Vagina (tissue), 2 donors: Measurements from ENCODE around the gene CHRM1.

ENCODE experiments used
- POLR2A ChIP-seq, 2 donors: fragments of 450-650 bp; IDR thresholded peaks; one replicate each; pipeline ENCODE4 v1.6.1; 2017; ENCODE audit warnings: antibody characterized with exemption in 2 of 2, mild to moderate bottlenecking in 2 of 2, moderate library complexity in 2 of 2
- POLR2AphosphoS5 ChIP-seq, 2 donors: sonication (generic); formaldehyde crosslinking; IDR thresholded peaks; one replicate each; pipeline ENCODE4 v1.9.0; 2017; ENCODE audit warnings: antibody characterized with exemption in 2 of 2, mild to moderate bottlenecking in 2 of 2, low read depth in 1 of 2; ENCODE audit not compliant: insufficient read depth in 1 of 2
- TF ChIP-seq, protein P1 (sequence below), 3 experiments: fragments of 450-650 bp in 2 of 3; fragments of 200-600 bp in 1 of 3; sonication (generic) in 1 of 3; IDR thresholded peaks; one replicate each; pipeline ENCODE4 v1.5.1; 2017 to 2019; ENCODE audit warnings: antibody characterized with exemption in 3 of 3, mild to moderate bottlenecking in 2 of 3, moderate library complexity in 2 of 3

DNA sequence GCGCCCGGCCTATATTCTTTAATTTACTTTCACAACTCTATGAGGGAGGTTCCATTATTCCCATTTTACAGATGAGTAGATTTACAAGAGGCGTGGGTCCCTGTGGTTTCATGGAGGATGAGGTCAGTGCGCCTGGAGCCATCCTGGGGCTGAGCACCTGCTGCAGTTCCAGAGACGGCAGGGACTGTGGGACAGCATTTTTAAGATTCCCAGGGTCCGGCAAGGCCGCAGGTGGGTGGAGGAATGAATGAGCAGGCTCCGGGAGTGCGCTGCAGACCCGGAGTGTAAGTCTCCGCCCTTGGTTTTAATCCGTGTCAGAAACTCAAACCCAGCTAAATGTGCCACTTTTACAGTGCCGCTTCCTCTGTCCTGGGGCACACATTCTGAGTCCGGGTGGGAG lies 4.1 kb upstream of the CHRM1 start:
- TF ChIP-seq, protein P1, sequence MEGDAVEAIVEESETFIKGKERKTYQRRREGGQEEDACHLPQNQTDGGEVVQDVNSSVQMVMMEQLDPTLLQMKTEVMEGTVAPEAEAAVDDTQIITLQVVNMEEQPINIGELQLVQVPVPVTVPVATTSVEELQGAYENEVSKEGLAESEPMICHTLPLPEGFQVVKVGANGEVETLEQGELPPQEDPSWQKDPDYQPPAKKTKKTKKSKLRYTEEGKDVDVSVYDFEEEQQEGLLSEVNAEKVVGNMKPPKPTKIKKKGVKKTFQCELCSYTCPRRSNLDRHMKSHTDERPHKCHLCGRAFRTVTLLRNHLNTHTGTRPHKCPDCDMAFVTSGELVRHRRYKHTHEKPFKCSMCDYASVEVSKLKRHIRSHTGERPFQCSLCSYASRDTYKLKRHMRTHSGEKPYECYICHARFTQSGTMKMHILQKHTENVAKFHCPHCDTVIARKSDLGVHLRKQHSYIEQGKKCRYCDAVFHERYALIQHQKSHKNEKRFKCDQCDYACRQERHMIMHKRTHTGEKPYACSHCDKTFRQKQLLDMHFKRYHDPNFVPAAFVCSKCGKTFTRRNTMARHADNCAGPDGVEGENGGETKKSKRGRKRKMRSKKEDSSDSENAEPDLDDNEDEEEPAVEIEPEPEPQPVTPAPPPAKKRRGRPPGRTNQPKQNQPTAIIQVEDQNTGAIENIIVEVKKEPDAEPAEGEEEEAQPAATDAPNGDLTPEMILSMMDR (IDR thresholded peaks at IDR 0.05), result no peak
- TF ChIP-seq POLR2AphosphoS5 (IDR thresholded peaks at IDR 0.05; ENCODE audit: insufficient read depth in 1 of 2, low read depth in 1 of 2), result no peak
- no peak for TF ChIP-seq POLR2A (IDR thresholded peaks at IDR 0.05)
